Smooth muscle cell (in vitro differentiated cells): ENCODE data around the gene MAG. TPM values are rescaled to one million over a fixed set of nuclear protein-coding genes. Genes with fewer than 3 reads are reported as not detected.

Experiments used
- DNase-seq: peaks from one replicate; lab custom pipeline; 2025; ENCODE audit not compliant: unreplicated experiment; lab: John Stamatoyannopoulos, UW
- H2AFZ ChIP-seq: fragments of 200-600 bp; sonication (generic); 2 replicates; pipeline ENCODE4 v1.6.0; 2016; ENCODE audit warnings: antibody characterized with exemption, low read depth, mild to moderate bottlenecking
- H3F3A ChIP-seq: fragments of 200-600 bp; sonication (generic); 2 replicates; pipeline ENCODE4 v1.6.0; 2017; ENCODE audit warnings: antibody characterized with exemption, low read depth
- H3K27ac ChIP-seq: fragments of 200-600 bp; sonication (generic); 2 replicates; pipeline ENCODE4 v1.5.1; 2016; ENCODE audit warnings: low read depth, mild to moderate bottlenecking
- H3K27me3 ChIP-seq: fragments of 200-600 bp; sonication (generic); 2 replicates; pipeline ENCODE4 v1.6.1; 2016; ENCODE audit warnings: low read depth, mild to moderate bottlenecking
- H3K36me3 ChIP-seq: fragments of 200-600 bp; sonication (generic); 2 replicates; pipeline ENCODE4 v1.5.1; 2016; ENCODE audit warnings: low read depth
- H3K4me1 ChIP-seq: fragments of 200-600 bp; sonication (generic); 2 replicates; pipeline ENCODE4 v1.5.1; 2016; ENCODE audit warnings: low read depth
- H3K4me2 ChIP-seq: fragments of 200-600 bp; sonication (generic); 2 replicates; pipeline ENCODE4 v1.6.0; 2016; ENCODE audit warnings: mild to moderate bottlenecking
- H3K4me3 ChIP-seq: fragments of 200-600 bp; sonication (generic); 2 replicates; pipeline ENCODE4 v1.5.1; 2016; ENCODE audit warnings: mild to moderate bottlenecking
- H3K79me2 ChIP-seq: fragments of 200-600 bp; sonication (generic); 2 replicates; pipeline ENCODE4 v1.6.0; 2016; ENCODE audit warnings: low read depth, mild to moderate bottlenecking
- H3K9ac ChIP-seq: fragments of 200-600 bp; sonication (generic); 2 replicates; pipeline ENCODE4 v1.6.0; 2016; ENCODE audit warnings: low read depth
- H3K9me3 ChIP-seq: fragments of 200-600 bp; sonication (generic); replicated peaks from 2 replicates; pipeline ENCODE4 v1.5.1; 2016; ENCODE audit warnings: low read depth
- H4K20me1 ChIP-seq: fragments of 200-600 bp; sonication (generic); 2 replicates; pipeline ENCODE4 v1.6.0; 2016; ENCODE audit warnings: low read depth
- CTCF ChIP-seq: fragments of 200-600 bp; sonication (generic); IDR thresholded peaks from 2 replicates; pipeline ENCODE4 v1.5.1; 2017; ENCODE audit warnings: borderline replicate concordance, mild to moderate bottlenecking, antibody characterized with exemption; ENCODE audit not compliant: insufficient read depth, poor library complexity, severe bottlenecking
- WGBS: methylation state at CpG from one replicate; pipeline ENCODE4 v1.1.7; 2016; ENCODE audit warnings: low lambda C conversion rate; 5-methylcytosine and 5-hydroxymethylcytosine counted together
- polyA plus RNA-seq: library from polyadenylated mRNA; unstranded; fragments of >200 nt; fragmentation: Nextera tagmentation; extraction: Ambion mirVana; gene quantifications from 2 replicates; pipeline ENCODE4 v1.2.1, GENCODE V29; 2016
- total RNA-seq: library from RNA; depleted of rRNA; stranded (reverse); fragments of >200 nt; gene quantifications from 2 replicates; pipeline ENCODE4 v1.2.3, GENCODE V29; 2014

Gene MAG
- total and polyA plus RNA-seq, 2 experiments from 2014 or later, result not detected

- Histone ChIP-seq H4K20me1 (peaks cover 10% of the 10 kb centered on the region), H3K27me3 (no peaks in the 10 kb centered on the region), H3K4me1 (peaks cover 3% of the 10 kb centered on the region), H3K9ac (peak overlapping the region; percentile 86), H3K9me3 (no peaks in the 10 kb centered on the region), H2AFZ (peak overlapping the region; percentile 90), H3K27ac (peak overlapping the region; percentile 71), H3K36me3 (no peaks in the 10 kb centered on the region), H3K4me3 (peak overlapping the region; percentile 90), H3F3A (peaks cover 17% of the 10 kb centered on the region), H3K79me2 (peaks cover 8% of the 10 kb centered on the region), H3K4me2 (peak overlapping the region; percentile 100)
- 20% methylated on average over 38 of the region's 40 CpGs for WGBS
- DNase-seq, result no peak
- no peak for TF ChIP-seq CTCF
These were observed 24.6 kb upstream of the MAG start for GRCh38 chr19:35267353-35267817.

GRCh38 chr19:35267818-35268535 lies 24.0 kb upstream of the MAG start:
- TF ChIP-seq CTCF, result no peak
- Histone ChIP-seq H4K20me1 (peaks cover 11% of the 10 kb centered on the region), H3K27ac (peak overlapping the region; percentile 71), H3F3A (peaks cover 17% of the 10 kb centered on the region), H3K79me2 (peaks cover 8% of the 10 kb centered on the region), H3K4me3 (peak overlapping the region; percentile 90), H3K27me3 (no peaks in the 10 kb centered on the region), H3K4me1 (peaks cover 3% of the 10 kb centered on the region), H3K9ac (peak overlapping the region; percentile 86), H2AFZ (peak overlapping the region; percentile 90), H3K36me3 (no peaks in the 10 kb centered on the region), H3K9me3 (no peaks in the 10 kb centered on the region), H3K4me2 (peak overlapping the region; percentile 100)
- DNase-seq, result peak; percentile 41
- WGBS, result under 1% methylated on average over 47 of the region's 100 CpGs

- no peaks in the 10 kb centered on the region for H3K36me3 ChIP-seq
- DNase-seq, result peak; percentile 58
- no peak for TF ChIP-seq CTCF
These were observed 23.2 kb upstream of the MAG start, which contains the start of gene USF2 for GRCh38 chr19:35268536-35269437. Gene USF2 (plus strand): TSS chr19:35268962. CDS start chr19:35269102, 140 bp downstream.

More at GRCh38 chr19:35268536-35269437, 23.2 kb upstream of the MAG start, which contains the start of gene USF2:
- H3K9ac ChIP-seq, result peak within 1 kb of the TSS; percentile 86
- peaks cover 3% of the 10 kb centered on the region for H3K4me1 ChIP-seq
- peak within 1 kb of the TSS; percentile 71 for H3K27ac ChIP-seq
- H3K4me3 ChIP-seq, result peak within 1 kb of the TSS; percentile 90
- WGBS, result no CpG with 5 or more reads among the region's 126 CpGs
- peaks cover 8% of the 10 kb centered on the region for H3K79me2 ChIP-seq
- peaks cover 14% of the 10 kb centered on the region for H4K20me1 ChIP-seq
- H3K27me3 ChIP-seq, result no peaks in the 10 kb centered on the region
- H3K9me3 ChIP-seq, result no peaks in the 10 kb centered on the region
- H2AFZ ChIP-seq, result peak within 1 kb of the TSS; percentile 90
- H3K4me2 ChIP-seq, result peak within 1 kb of the TSS; percentile 100
- H3F3A ChIP-seq, result peaks cover 17% of the 10 kb centered on the region
